ENCODE measurements around the gene NOS1.
A peak's percentile ranks its signal among the peaks of the same experiment; 100 is the strongest.
"Not testable (repeated sequence)": the region's sequence is repeated elsewhere in the genome, so short reads cannot be mapped to it uniquely, and the experiment has no call there.

Gene NOS1

GRCh38 chr12:117361347-117361751, at the start of gene NOS1:
NOS1 (minus strand) TSS chr12:117361626; CDS start chr12:117331069, 30,557 bp downstream.
- Histone ChIP-seq H3K27ac (ENCODE audit: low read length) (no peak within 1 kb of the TSS), H3K9me3 (ENCODE audit: insufficient read depth, low read depth, low read length) (no peaks in the 10 kb centered on the region), H3K27me3 (ENCODE audit: insufficient read depth, low read length) (peaks cover 100% of the 10 kb centered on the region), H3K4me3 (ENCODE audit: low read length) (peak within 1 kb of the TSS; percentile 85), H3K9ac (ENCODE audit: low read depth, low read length) (peak within 1 kb of the TSS; percentile 63; the same call in 1 of the 2 replicates), H3K36me3 (ENCODE audit: insufficient read depth, low read depth, low read length) (no peaks in the 10 kb centered on the region), H3K4me1 (ENCODE audit: insufficient read depth, low read length) (no peaks in the 10 kb centered on the region)

- no peak overlapping the region for H3K4me3 ChIP-seq (ENCODE audit: low read length)
- no peaks in the 10 kb centered on the region for H3K9me3 ChIP-seq (ENCODE audit: insufficient read depth, low read depth, low read length)
- H3K27me3 ChIP-seq (ENCODE audit: insufficient read depth, low read length): no peaks in the 10 kb centered on the region
- no peak overlapping the region for H3K27ac ChIP-seq (ENCODE audit: low read length)
- H3K4me1 ChIP-seq (ENCODE audit: insufficient read depth, low read length): peaks cover 6% of the 10 kb centered on the region; the same call in 1 of the 2 replicates
- no peaks in the 10 kb centered on the region for H3K36me3 ChIP-seq (ENCODE audit: insufficient read depth, low read depth, low read length)
- no peak overlapping the region for H3K9ac ChIP-seq (ENCODE audit: low read depth, low read length)
Observed at GRCh38 chr12:117409286-117409685, 47.9 kb upstream of the NOS1 start.

GRCh38 chr12:117408161-117408791, 46.9 kb upstream of the NOS1 start:
- Histone ChIP-seq H3K9me3 (ENCODE audit: insufficient read depth, low read depth, low read length) (peaks cover 5% of the 10 kb centered on the region; the same call in 1 of the 2 replicates), H3K27me3 (ENCODE audit: insufficient read depth, low read length) (no peaks in the 10 kb centered on the region), H3K9ac (ENCODE audit: low read depth, low read length) (peak overlapping the region; percentile 47; the same call in 1 of the 2 replicates), H3K27ac (ENCODE audit: low read length) (no peak overlapping the region), H3K36me3 (ENCODE audit: insufficient read depth, low read depth, low read length) (no peaks in the 10 kb centered on the region), H3K4me3 (ENCODE audit: low read length) (no peak overlapping the region), H3K4me1 (ENCODE audit: insufficient read depth, low read length) (peaks cover 6% of the 10 kb centered on the region; the same call in 1 of the 2 replicates)

- no peak overlapping the region for H3K9ac ChIP-seq (ENCODE audit: low read depth, low read length)
- no peak overlapping the region for H3K4me3 ChIP-seq (ENCODE audit: low read length)
- no peaks in the 10 kb centered on the region for H3K27me3 ChIP-seq (ENCODE audit: insufficient read depth, low read length)
- H3K4me1 ChIP-seq (ENCODE audit: insufficient read depth, low read length): peaks cover 6% of the 10 kb centered on the region; the same call in 1 of the 2 replicates
- peaks cover 5% of the 10 kb centered on the region; the same call in 1 of the 2 replicates for H3K9me3 ChIP-seq (ENCODE audit: insufficient read depth, low read depth, low read length)
- H3K27ac ChIP-seq (ENCODE audit: low read length): no peak overlapping the region
- no peaks in the 10 kb centered on the region for H3K36me3 ChIP-seq (ENCODE audit: insufficient read depth, low read depth, low read length)
Observed at GRCh38 chr12:117404940-117405339, 43.5 kb upstream of the NOS1 start.

- Histone ChIP-seq H3K27ac (ENCODE audit: low read length) (no peak overlapping the region), H3K4me3 (ENCODE audit: low read length) (no peak overlapping the region), H3K27me3 (ENCODE audit: insufficient read depth, low read length) (no peaks in the 10 kb centered on the region), H3K36me3 (ENCODE audit: insufficient read depth, low read depth, low read length) (no peaks in the 10 kb centered on the region), H3K9ac (ENCODE audit: low read depth, low read length) (no peak overlapping the region), H3K9me3 (ENCODE audit: insufficient read depth, low read depth, low read length) (peaks cover 5% of the 10 kb centered on the region; the same call in 1 of the 2 replicates), H3K4me1 (ENCODE audit: insufficient read depth, low read length) (peaks cover 6% of the 10 kb centered on the region; the same call in 1 of the 2 replicates)
Observed at GRCh38 chr12:117404203-117404853, 42.9 kb upstream of the NOS1 start.

- no peak overlapping the region for H3K4me3 ChIP-seq (ENCODE audit: low read length)
- H3K27ac ChIP-seq (ENCODE audit: low read length): no peak overlapping the region
- no peak overlapping the region for H3K9ac ChIP-seq (ENCODE audit: low read depth, low read length)
- no peaks in the 10 kb centered on the region for H3K27me3 ChIP-seq (ENCODE audit: insufficient read depth, low read length)
- H3K4me1 ChIP-seq (ENCODE audit: insufficient read depth, low read length): peaks cover 6% of the 10 kb centered on the region; the same call in 1 of the 2 replicates
- H3K9me3 ChIP-seq (ENCODE audit: insufficient read depth, low read depth, low read length): peaks cover 5% of the 10 kb centered on the region; the same call in 1 of the 2 replicates
- no peaks in the 10 kb centered on the region for H3K36me3 ChIP-seq (ENCODE audit: insufficient read depth, low read depth, low read length)
Observed at GRCh38 chr12:117403586-117404139, 42.2 kb upstream of the NOS1 start.

- Histone ChIP-seq H3K27me3 (ENCODE audit: insufficient read depth, low read length) (no peaks in the 10 kb centered on the region), H3K36me3 (ENCODE audit: insufficient read depth, low read depth, low read length) (no peaks in the 10 kb centered on the region), H3K9me3 (ENCODE audit: insufficient read depth, low read depth, low read length) (peaks cover 5% of the 10 kb centered on the region; the same call in 1 of the 2 replicates), H3K4me1 (ENCODE audit: insufficient read depth, low read length) (no peaks in the 10 kb centered on the region), H3K9ac (ENCODE audit: low read depth, low read length) (no peak overlapping the region), H3K4me3 (ENCODE audit: low read length) (no peak overlapping the region), H3K27ac (ENCODE audit: low read length) (no peak overlapping the region)
Observed at GRCh38 chr12:117402363-117402762, 40.9 kb upstream of the NOS1 start.

GRCh38 chr12:117400912-117401311, 39.5 kb upstream of the NOS1 start:
- no peak overlapping the region for H3K4me3 ChIP-seq (ENCODE audit: low read length)
- no peaks in the 10 kb centered on the region for H3K27me3 ChIP-seq (ENCODE audit: insufficient read depth, low read length)
- no peak overlapping the region for H3K9ac ChIP-seq (ENCODE audit: low read depth, low read length)
- H3K4me1 ChIP-seq (ENCODE audit: insufficient read depth, low read length): no peaks in the 10 kb centered on the region
- H3K27ac ChIP-seq (ENCODE audit: low read length): no peak overlapping the region
- peaks cover 5% of the 10 kb centered on the region; the same call in 1 of the 2 replicates for H3K9me3 ChIP-seq (ENCODE audit: insufficient read depth, low read depth, low read length)
- no peaks in the 10 kb centered on the region for H3K36me3 ChIP-seq (ENCODE audit: insufficient read depth, low read depth, low read length)

- H3K27me3 ChIP-seq (ENCODE audit: insufficient read depth, low read length); H3K27ac ChIP-seq (ENCODE audit: low read length); H3K4me3 ChIP-seq (ENCODE audit: low read length); H3K9ac ChIP-seq (ENCODE audit: low read depth, low read length); H3K36me3 ChIP-seq (ENCODE audit: insufficient read depth, low read depth, low read length); H3K4me1 ChIP-seq (ENCODE audit: insufficient read depth, low read length); H3K9me3 ChIP-seq (ENCODE audit: insufficient read depth, low read depth, low read length): not testable (repeated sequence)
Observed at GRCh38 chr12:117398482-117398881, 37.1 kb upstream of the NOS1 start.

GRCh38 chr12:117395766-117396165, 34.3 kb upstream of the NOS1 start:
- no peak overlapping the region for H3K4me3 ChIP-seq (ENCODE audit: low read length)
- H3K4me1 ChIP-seq (ENCODE audit: insufficient read depth, low read length): no peaks in the 10 kb centered on the region
- H3K27ac ChIP-seq (ENCODE audit: low read length): no peak overlapping the region
- H3K27me3 ChIP-seq (ENCODE audit: insufficient read depth, low read length): no peaks in the 10 kb centered on the region
- H3K9ac ChIP-seq (ENCODE audit: low read depth, low read length): no peak overlapping the region
- no peaks in the 10 kb centered on the region for H3K36me3 ChIP-seq (ENCODE audit: insufficient read depth, low read depth, low read length)
- H3K9me3 ChIP-seq (ENCODE audit: insufficient read depth, low read depth, low read length): no peaks in the 10 kb centered on the region

- no peaks in the 10 kb centered on the region for H3K27me3 ChIP-seq (ENCODE audit: insufficient read depth, low read length)
- no peaks in the 10 kb centered on the region for H3K4me1 ChIP-seq (ENCODE audit: insufficient read depth, low read length)
- H3K27ac ChIP-seq (ENCODE audit: low read length): no peak overlapping the region
- H3K4me3 ChIP-seq (ENCODE audit: low read length): no peak overlapping the region
- no peaks in the 10 kb centered on the region for H3K36me3 ChIP-seq (ENCODE audit: insufficient read depth, low read depth, low read length)
- no peaks in the 10 kb centered on the region for H3K9me3 ChIP-seq (ENCODE audit: insufficient read depth, low read depth, low read length)
- H3K9ac ChIP-seq (ENCODE audit: low read depth, low read length): no peak overlapping the region
Observed at GRCh38 chr12:117394491-117394890, 33.1 kb upstream of the NOS1 start.

- Histone ChIP-seq H3K27me3 (ENCODE audit: insufficient read depth, low read length) (no peaks in the 10 kb centered on the region), H3K27ac (ENCODE audit: low read length) (no peak overlapping the region), H3K9ac (ENCODE audit: low read depth, low read length) (no peak overlapping the region), H3K36me3 (ENCODE audit: insufficient read depth, low read depth, low read length) (no peaks in the 10 kb centered on the region), H3K4me3 (ENCODE audit: low read length) (no peak overlapping the region), H3K9me3 (ENCODE audit: insufficient read depth, low read depth, low read length) (no peaks in the 10 kb centered on the region), H3K4me1 (ENCODE audit: insufficient read depth, low read length) (no peaks in the 10 kb centered on the region)
Observed at GRCh38 chr12:117393656-117394055, 32.2 kb upstream of the NOS1 start.
